HG02981 (cell line): Measurements from ENCODE around the gene DISC1.
A peak's percentile ranks its signal among the peaks of the same experiment; 100 is the strongest.
"Not testable (repeated sequence)": the region's sequence is repeated elsewhere in the genome, so short reads cannot be mapped to it uniquely, and the experiment has no call there.

Experiments
- ATAC-seq: cut with Tn5 transposase; IDR thresholded peaks from one replicate; pipeline ENCODE4 v1.9.1; 2021; ENCODE audit warnings: mild to moderate bottlenecking, moderate library complexity; ENCODE audit not compliant: unreplicated experiment

DISC1 gene

DNA sequence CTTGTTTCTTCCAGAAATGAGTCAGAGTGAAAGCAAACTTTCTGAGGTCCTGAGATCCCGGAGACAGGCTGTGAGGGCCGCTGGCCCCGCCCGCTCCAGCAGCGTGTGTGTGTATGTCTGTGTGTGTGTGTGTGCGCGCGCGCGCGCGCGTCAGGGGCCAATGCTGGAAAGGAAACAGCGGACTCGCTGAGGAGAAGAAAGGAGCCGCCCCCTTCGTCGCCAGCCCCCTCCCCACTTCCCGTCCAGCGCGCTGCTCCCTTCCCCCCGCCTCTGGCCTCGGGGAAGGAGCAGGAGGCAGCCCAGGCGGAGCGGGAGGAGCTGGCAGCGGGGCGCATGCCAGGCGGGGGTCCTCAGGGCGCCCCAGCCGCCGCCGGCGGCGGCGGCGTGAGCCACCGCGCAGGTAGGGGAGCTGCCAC lies at the start of gene DISC1:
DISC1 (plus strand) TSS at position 256 of the 416 bp plus-strand sequence; CDS start at position 334, 78 bp downstream.
- peak; percentile 57 for ATAC-seq

DNA sequence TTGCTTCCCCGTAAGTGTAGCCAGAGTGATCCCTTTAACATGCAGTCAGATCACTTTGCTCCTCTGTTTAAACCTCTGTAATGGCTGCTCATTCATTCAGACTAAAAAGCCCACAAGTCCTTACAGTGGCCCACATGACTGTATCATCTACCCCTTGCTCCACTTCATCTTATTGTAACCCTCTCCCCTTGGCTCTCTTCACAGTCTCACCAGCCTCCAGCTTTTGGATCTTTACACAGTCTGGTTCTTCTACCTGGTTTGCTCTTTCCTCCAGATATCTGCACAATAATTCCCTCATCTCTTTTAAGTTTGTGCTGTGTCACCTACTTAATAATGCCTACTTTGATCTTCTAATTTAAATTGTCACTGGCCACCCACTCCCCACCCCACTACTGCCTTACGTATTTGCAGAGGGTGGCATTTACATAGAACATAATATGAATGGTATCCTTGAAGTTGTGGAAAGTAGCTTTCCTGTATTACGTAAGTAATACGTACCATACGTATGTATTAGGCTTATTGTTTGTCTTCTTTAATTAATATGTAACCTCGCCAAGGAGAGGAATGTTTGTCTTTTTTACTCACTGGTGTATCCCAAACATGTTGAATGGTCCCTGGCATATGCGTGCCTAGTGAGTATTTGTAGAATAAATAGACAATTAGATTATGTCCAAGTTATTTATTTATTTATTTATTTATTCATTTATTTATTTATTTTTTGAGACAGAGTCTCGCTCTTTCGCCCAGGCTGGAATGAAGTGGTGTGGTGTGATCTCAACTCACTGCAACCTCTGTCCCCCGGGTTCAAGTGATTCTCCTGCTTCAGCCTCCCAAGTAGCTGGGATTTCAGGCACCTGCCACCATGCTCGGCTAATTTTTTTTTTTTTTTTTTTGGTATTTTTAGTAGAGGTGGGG lies 49.5 kb upstream of the DISC1 start:
- no peak for ATAC-seq

DNA sequence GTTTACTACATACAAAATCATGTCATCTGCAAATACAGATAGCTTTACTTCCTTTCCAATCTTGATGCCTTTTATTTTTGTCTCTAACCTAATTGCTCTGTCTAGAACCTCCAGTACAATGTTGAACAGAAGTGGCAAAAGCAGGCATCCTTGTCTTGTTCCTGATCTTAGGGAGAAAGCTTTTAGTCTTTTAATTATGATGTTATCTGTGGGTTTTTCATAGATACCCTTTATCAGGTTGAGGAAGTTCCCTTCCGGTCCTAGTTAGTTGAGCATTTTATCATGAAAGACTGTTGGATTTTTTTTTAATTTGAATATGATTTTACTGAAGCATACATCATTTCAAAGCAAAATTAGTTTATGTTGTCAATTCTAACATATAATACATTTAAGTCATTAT lies 45.7 kb upstream of the DISC1 start:
- no peak for ATAC-seq

DNA sequence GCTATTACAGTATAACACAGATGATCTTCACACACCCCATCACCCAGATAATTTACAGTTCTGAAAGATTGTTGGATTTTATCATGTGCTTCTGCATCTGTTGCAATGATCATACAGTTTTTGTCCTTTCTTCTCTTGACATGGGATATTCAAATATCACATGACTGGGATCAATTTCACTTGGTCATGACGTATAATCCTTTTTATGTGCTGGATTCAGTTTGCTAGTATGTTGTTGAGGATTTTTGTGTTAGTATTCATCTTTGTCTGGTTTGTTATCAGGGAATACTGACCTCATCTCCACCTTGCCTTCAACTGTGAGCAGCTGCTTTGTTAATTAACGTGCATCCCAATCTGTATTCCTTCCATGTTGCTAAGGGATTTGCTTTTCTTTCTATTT lies 44.7 kb upstream of the DISC1 start:
- ATAC-seq = no peak

DNA sequence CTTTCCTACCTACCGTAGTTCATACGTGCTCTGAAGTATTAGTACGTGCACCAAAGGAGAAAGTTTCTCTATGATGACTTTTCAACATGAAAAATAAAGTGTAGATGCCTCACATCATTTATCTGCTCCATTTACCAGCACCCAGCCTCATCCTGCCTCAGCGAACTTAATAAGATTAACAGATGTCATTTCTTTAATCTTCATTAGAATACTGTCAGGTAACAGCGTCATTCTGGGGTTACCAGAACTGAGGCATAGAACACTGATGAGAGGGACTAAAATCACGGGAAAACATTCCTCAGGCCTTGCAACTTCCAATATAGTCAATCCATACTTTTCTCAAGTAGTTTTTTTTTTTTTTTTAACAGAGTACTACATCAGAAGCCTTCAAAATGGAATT lies 43.2 kb upstream of the DISC1 start:
- ATAC-seq = no peak

DNA sequence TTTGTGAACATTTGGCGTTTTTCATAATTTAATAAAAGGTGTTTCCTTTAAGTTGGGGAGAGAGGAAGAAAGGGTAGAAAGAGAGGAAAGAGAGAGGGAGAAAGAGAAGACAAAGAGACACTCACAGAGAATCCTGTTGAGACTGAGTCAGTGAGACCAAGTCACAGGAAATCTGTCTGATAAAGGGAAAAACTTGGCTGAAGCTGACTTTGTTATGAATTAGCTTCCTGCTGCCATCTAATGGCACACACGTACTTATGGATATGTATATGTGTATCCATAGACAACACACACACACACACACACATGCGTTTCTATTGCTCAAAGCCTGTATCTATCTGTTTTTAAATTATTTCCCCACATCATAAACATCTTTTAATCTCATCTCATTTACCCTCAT lies 42.5 kb upstream of the DISC1 start:
- ATAC-seq = no peak

DNA sequence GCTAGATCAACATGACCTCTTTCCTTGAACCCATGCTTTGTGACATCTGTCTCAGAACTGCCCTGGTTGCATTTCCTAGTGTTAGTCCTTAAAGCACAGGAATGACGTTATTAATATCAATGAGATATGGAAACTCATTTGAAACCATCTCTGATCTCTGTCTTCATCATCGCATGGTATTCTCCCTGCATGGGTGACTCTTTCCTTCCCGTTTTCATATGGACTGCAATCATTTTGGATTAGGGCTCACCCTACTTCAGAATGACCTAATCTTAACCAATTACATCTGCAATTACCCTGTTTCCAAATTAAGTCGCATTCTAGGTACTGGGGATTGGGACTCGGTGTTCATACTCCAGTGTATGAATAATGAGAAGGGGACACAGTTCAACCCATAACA lies 41.7 kb upstream of the DISC1 start:
- ATAC-seq = no peak

DNA sequence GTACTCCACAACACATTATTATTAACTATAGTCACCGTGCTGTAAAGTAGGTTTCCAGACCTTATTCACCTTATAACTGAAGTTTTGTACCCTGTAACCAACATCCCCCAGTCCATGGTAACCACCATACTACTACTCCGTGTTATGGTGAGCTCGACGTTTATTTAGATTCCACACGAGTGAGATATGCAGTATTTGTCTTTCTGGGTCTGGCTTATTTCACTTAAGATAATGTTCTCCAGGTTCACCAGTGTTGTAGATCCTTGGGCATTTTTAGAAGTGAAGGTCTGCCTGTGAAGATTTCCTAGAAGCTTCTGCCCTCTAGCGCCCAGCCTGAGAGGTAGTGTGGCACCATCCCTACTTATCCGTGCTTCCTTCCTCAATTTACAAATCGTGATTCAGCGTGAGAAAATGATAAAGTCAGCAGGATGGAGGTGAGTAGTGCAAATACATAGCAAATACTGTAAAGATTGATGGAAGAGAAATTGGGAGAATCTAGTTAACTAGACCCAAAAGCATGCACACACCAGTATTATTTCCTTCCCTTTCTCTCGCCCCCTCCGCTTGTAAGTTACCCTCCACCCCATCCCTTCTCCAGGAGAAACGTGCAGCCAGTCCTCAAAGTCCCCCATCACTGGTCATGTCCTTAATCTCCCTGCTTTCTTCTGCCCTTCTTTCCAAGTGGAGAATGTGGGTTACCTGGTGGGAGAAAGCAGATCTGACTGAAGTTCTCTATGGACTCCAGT lies 36.0 kb upstream of the DISC1 start:
- ATAC-seq = peak; percentile 69

DNA sequence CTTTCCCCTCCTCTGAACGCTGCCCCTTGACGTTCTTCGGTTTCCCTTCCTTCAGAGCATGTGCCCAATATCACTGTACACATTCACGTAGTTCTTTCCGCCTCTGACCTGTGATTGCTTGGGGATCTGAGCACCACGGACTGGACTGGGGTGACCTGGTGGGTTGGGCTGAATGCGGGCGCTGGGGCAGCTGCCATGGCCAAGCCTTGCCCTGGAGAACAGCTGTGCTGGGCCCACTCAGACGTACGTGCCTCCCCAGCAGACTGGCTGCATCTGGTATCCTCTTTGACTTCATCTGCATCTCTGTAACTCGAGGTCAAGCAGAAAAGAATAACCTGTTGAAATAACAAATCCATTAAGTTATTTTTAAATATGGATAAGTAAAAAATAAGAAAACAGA lies 35.1 kb upstream of the DISC1 start:
- ATAC-seq = no peak

DNA sequence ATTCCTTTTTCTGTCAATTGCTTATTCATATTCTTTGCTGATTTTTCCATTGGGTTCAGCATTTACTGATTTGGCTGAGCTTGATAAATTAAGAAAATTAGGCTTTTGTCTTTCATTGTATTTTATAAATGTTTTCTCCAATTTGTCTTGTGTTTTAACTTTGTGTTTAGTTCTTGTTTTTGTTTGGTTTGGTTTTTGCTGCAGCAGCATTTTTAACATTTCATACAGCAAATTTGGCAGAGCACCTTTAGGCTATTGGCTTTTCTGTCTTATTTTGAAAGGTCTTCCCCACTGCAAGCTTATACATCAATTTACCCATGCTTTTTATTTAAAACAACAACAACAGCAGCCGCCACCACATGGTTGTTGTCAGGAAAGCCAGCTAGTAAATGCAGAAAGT lies 33.8 kb upstream of the DISC1 start:
- no peak for ATAC-seq

DNA sequence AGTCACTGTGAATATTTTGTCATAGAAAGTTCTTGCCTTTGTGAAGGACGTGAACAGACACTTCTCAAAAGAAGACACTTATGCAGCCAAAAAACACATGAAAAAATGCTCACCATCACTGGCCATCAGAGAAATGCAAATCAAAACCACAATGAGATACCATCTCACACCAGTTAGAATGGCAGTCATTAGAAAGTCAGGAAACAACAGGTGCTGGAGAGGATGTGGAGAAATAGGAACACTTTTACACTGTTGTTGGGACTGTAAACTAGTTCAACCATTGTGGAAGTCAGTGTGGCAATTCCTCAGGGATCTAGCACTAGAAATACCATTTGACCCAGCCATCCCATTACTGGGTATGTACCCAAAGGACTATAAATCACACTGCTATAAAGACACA lies 33.3 kb upstream of the DISC1 start:
- ATAC-seq = not testable (repeated sequence)

DNA sequence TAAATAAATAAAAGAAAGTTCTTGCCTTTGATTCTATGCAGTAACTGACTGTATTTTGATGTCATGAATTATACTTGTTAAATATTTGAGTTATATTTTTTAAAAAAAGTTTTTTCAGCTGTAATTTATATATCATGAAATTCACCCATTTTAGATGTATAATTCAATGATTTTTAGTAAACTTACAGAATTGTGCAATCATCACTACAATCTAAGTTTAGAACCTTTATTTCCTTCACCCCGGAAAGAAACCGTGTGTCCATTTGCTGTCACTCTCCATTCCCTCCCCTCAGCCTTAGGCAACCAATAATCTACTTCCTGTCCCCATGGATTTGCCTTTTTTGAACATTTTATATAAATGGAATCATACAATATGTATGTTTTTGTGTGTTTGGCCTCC lies 32.5 kb upstream of the DISC1 start:
- no peak for ATAC-seq

DNA sequence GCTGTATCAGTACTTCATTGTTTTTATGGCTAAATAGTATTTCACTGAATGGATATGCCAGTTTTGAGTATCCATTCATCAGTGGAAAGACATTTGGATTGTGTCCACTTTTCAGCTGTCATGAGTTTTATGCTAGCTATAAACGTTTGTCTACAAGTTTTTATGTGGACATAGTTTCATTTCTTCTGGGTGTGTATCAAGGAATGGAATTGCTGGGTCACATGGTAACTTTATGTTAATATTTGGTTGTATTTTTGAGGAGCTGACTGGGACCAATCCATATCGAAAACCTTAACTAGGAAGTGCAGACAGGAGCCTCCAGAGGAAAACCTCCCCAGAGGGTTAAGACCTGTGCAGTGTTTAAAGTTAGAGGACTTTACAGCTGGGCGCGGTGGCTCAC lies 31.8 kb upstream of the DISC1 start:
- no peak for ATAC-seq

DNA sequence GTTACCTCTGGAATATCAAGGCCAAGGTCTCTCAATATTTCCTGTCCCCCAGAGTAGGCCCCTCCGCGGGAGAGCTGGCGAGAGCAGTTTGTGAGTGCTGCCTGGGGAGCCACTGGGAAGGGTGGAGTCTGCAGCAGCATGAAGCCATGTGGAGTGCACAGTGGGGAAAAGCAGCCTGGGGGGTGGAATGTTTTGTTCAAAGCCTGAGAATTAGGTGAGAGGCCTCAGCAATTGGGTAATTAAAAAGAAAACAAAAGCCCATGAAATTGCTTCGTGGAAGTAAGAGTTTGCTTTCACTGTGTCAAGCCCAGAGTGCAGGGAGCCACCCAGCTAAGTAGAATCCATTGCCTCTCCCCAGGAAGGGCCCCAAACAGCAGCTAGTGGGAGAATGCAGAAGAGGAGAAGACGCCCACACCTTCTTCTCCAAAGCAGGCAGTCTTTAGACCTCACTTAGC lies 30.2 kb upstream of the DISC1 start:
- no peak for ATAC-seq

DNA sequence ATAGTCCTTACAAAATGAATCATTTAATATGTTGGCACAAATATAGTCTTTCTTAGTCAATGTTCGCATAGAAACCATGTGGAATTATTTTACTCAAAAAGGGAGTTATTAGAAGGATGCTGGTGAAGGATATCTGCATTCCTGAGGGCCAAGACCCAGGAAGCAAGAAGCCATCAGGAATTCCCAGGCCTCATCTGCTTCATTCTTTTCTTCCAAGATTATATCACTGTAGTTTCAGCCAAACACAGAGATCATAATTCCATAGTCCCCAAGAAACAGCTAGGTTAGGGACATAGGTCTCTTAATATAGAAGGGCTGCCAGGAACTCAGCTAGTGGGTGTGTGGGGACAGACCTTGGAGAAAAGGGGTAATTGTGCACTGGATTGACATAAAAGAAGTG lies 28.6 kb upstream of the DISC1 start:
- ATAC-seq = no peak

DNA sequence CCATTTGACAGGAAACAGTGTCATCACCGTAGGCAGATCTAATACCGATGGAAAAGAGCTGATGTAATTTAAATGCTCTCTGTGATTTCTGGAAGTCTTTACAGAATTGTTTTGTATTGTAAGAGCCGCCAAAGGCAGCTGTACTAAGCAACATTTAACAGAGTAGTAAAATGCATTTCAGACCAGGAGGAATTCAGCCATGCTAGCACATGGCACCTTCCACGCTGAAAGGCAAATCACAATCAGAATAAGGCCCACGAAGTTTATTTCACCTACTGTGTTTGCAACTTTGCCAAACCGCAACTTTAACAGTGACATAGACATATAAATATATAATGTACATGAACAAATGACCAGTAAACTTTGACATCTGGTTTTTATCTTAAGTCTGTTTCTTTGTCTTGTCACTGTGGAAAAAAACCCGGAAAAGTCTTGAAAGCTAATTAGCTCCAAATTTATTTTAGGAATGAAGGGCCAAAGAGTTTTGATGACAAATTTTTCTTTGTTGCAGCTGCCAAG lies 26.1 kb upstream of the DISC1 start:
- ATAC-seq = no peak

DNA sequence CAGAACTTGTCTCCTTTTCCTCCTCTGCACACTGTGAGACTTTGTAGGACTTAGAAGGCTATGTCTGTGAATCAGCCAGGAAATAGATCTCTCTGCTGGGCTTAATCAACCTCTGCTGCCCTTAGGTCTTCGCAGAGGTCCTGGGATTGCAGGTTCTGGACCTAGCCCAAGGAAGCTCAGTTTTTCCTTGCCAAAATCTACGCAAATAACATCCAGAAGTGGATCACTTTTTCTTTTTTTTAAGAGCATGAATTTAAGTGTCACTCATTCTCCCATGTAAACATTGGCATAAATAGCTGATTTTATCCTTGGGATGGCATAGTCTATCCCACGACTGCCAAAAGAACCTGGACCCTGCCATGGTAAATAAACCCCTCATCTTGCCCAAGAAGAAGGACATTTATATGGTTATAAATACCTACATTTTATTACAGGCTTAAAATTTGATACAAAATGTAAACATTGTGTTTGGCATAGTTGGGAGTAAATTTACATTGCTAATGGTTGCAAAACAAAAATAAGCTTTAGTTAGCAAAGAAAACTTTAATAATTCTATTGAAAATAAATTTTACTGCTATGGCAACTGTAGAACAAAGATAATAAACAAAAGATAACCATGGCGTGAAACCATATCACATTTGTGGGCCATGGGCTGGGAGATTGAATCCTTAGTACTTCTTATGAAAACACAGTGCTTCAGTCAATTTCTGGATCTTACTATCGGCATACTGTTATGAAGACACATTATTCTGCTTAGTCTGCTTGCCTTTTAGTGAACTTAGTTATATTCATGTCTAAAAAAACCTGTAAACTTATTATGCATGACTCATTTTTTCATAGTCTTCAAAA lies 24.5 kb upstream of the DISC1 start:
- ATAC-seq = no peak

DNA sequence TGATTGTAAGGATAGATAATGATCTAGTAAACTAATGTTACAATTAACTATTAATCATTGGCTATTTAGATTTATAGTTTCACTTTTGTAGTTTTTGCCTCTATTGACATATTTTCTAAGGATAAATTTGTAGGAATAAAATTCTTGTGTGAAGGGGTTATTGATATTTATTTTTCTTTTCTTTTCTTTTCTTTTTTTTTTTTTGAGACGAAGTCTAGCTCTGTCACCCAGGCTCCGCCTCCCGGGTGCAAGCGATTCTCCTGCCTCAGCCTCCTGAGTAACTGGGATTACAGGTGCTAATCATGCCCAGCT lies 24.0 kb upstream of the DISC1 start:
- no peak for ATAC-seq

DNA sequence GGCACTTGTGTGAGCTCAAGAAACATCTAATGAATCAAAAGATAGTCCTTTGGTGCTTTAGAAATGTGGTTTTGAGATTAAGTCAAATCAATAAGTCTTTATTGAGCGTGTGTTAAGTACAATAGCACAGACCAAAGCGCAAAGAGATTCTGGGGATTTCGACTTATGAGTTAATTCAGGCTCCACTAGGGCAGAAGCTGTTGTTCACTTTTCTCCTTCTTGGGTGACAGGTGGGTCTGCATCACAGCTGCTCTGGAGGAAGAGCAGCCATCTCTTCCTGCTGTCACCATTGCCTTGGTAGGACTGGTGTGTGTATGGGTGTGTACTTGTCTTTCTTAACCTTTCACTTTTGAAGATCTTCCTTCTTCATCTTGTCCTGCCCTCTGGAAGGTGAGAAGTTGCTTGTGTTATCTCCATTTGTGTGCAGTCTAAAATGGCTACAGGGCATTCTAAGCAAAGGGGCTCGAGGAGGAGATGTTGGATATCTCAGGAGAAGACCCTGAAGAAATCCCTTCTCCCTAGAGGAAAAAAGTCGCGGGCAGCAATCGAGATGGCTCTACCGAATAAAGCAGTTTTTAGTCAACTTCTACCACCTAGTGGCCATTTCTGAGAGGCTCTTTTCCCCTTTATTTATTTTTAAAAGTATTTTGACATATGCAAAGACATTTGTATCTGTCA lies 22.9 kb upstream of the DISC1 start:
- ATAC-seq = peak; percentile 56

DNA sequence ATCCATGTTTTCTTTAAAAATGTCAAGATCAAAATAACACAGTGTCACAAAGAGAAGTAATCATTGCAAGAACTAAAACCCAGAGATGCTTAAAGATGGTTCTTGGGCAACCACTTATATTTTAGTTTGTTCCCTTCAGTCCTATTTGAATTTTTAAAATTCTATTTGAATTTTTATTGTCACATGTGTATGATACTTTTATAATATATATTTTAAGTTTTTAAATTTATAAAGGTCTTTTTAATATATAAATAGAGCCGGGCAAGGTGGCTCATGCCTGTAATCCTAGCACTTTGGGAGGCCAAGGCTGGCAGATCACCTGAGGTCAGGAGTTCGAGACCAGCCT lies 22.3 kb upstream of the DISC1 start:
- ATAC-seq = no peak
